ENCODE measurements around the gene IDI1. TPM values are rescaled to one million over a fixed set of nuclear protein-coding genes. Genes with fewer than 3 reads are reported as not detected.
"Not testable (repeated sequence)": the region's sequence is repeated elsewhere in the genome, so short reads cannot be mapped to it uniquely, and the experiment has no call there.

The IDI1 gene
- polyA plus RNA-seq, 12 donors, result 32.4 to 63.1 (median 47.3) TPM; not detected in 1

GRCh38 chr10:1038769-1039168 is 10.2 kb downstream of the IDI1 start:
- DNase-seq, result not testable (repeated sequence)

DNA sequence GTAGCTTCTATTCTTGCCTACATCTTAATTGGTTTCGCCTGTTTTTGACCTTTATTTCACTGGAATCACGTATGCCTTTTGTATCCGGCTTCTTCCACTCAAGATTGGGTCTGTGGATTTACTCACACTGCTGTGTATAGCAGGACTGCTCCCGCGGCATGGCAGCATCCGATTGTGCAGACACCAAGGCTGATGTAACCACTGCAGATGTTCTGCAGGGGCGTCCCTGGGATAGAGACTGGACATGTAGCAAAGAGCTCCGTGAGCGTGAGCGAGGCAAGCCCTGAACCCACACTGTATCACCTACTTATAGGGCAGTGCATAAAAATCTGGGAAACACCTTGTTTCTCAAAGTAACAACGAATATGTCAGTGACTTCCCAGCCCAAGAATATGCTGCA is 11.8 kb downstream of the IDI1 start:
- DNase-seq, result no peak

DNA sequence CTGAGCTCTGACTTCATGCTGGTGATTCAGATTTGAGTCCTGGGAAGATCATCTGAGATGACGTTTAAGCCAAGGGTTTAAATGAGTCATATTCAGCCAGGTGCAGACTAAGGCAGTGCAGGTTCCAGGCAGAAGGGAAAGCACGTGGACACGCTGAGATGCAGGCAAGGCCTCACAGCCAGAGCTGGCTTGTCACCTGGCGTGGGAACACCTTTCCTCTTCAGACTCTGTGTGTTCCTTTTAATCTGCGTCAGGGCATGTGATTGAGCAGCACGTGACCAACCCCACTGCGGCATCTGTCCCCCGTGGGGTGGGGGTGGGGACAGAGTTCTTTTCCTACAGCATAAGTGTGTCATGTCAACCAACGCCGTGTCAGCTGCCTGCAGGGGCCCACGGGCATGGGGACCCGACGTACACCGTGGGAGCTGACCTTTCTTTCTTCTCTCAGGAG is 12.6 kb downstream of the IDI1 start:
- no peak for DNase-seq

- DNase-seq, result no peak
Measured at GRCh38 chr10:1035201-1035600, 13.7 kb downstream of the IDI1 start.

DNA sequence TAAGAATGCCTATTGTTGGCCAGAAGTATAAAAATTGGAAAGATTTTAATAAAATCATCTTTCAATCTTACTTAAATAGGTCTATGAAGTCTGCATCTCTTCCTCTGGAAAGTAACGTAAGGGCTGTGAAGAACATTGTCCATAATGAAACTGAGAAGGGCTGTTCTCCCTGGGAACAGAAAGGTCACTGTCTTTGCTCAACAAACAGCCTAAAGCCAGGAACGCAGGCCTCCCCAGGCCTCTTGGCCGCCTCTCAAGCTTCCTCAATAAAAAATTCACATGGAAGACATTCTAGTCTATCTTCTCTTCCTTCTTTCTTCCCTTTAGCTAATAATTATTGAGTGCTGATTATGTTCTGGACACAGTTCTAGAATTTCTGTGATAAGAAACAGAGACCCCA is 14.2 kb downstream of the IDI1 start:
- DNase-seq, result no peak

- no peak for DNase-seq
Measured at GRCh38 chr10:1033601-1034000, 15.3 kb downstream of the IDI1 start.

GRCh38 chr10:1029838-1030237 is 19.1 kb downstream of the IDI1 start:
- no peak for DNase-seq

DNA sequence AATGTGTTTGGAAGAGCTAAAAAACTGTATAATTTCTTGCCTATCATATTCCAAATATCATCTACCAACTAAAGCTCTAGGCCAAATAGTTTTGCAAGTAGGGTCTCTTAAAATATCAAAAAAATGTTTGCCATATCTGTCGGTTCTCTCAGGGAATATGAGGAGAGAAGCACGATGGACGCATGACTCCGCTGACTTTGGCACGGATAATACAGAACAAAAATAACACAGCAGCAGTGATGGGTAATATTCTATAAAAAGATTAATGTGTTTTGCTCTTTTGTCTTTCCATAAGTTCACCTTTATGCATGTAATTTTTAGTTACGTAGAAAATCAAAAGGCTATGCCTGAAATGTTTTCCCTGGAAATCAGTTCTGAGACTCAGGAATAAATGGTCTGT is 22.3 kb downstream of the IDI1 start:
- no peak for DNase-seq

DNA sequence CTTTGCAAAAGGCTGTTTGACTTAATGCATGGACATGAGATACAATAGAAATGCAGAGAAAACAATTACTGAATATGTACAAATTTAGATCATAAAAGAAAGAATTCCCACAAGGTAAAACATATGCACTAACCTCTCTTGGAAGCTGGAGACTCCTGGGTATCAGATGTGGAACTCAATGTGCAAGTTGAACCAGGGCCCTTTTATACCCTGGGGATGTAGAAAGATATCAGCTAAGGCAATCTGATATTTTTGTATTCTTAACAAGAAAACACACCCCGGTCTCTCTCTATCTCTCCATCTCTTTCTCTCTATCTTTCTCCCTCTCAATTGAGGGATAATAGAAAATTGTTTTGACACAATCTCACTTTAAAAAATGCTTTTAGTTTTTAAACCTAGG is 23.2 kb downstream of the IDI1 start, which contains the start of gene IDI2:
IDI2 (minus strand) TSS at position 177 of the 400 bp plus-strand sequence. CDS start 1,136 bp downstream, outside the sequence.
- no peak for DNase-seq

DNA sequence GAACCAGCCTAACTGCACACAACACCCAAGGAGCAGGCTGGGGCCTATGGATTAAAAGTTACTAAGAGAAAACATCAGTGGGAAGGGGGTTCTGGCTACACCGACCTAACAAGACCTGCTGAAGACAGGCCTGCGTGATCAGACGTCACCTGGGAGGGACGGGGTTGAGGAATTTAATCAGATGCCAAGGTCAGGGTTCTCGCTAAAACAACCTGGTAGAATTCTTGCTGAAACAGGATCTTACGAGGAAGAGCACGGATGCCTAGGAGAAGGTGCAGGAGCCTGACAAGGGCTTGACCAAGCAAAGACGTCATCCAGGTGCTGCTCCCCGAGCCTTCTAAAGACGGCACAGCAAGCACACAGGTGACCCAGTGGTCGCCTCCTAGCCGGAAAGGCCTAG is 24.8 kb downstream of the IDI1 start:
- DNase-seq, result no peak

GRCh38 chr10:1022413-1022812 is 26.5 kb downstream of the IDI1 start:
- DNase-seq, result no peak

GRCh38 chr10:1020958-1021357 is 28.0 kb downstream of the IDI1 start:
- DNase-seq, result no peak

GRCh38 chr10:1020460-1020859 is 28.5 kb downstream of the IDI1 start:
- DNase-seq, result no peak

DNA sequence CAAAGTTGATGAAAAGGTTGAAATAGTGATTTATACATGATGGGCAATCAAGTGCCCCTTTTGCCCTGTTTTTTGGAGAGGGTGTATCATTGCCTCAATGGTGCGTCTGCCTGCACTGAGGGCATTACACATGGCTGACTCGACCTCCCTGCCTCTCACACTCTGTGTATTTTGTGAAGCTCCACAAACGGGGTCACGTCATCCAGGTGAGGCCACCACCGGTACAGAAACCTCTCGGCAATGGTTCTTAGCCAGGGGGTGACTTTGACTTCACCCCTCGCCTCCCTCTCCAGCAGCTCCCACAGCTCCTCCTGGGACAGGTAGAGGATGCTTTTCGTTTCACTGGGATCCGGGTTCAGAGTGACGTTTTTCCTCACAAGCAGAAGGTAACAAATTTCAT is 29.6 kb downstream of the IDI1 start:
- no peak for DNase-seq

- DNase-seq, result no peak
Measured at GRCh38 chr10:1015688-1016087, 33.2 kb downstream of the IDI1 start.

- DNase-seq, result no peak
Measured at GRCh38 chr10:1011696-1012095, 37.2 kb downstream of the IDI1 start.

- no peak for DNase-seq
Measured at GRCh38 chr10:1010703-1011102, 38.2 kb downstream of the IDI1 start.

- not testable (repeated sequence) for DNase-seq
Measured at GRCh38 chr10:1009947-1010346, 39.0 kb downstream of the IDI1 start.

DNA sequence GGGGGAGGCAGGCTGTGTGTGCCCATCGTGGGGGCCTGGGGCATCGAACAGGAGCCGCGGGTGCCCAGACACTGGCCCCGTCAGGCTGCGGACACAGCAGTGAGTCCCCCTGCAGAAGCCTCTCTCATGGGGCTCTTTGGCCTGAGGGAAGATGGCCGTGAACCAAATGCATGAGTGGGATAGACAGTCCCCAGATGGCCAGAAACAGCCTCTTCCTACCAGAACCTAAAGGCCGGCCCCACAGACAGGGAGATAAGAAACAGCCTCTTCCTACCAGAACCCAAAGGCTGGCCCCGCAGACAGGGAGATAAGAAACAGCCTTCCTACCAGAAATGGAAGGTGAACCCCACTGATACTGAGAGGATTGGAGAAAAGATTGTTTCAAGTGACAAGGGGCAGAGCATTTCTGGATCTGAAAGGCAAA is 39.8 kb downstream of the IDI1 start:
- no peak for DNase-seq

GRCh38 chr10:1007583-1007982 is 41.3 kb downstream of the IDI1 start:
- no peak for DNase-seq

DNA sequence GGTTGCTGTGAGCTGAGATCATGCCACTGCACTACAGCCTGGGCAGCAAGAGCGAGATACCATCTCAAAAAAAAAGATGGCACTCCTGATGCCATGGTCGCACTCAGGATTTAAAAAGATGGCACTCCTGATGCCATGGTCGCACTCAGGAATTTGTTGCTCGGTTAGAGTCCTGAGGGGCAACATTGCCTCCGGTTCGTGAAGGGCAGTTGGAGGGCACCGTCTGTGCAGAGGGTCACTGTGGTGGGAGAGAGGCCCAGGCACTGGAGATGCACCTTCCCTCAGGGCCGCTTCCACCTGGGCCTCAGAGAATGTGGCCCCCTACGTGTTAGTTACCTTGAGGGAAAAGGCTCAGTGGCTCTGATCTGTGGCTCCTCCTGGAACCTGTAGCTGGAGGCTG is 42.3 kb downstream of the IDI1 start:
- no peak for DNase-seq

DNA sequence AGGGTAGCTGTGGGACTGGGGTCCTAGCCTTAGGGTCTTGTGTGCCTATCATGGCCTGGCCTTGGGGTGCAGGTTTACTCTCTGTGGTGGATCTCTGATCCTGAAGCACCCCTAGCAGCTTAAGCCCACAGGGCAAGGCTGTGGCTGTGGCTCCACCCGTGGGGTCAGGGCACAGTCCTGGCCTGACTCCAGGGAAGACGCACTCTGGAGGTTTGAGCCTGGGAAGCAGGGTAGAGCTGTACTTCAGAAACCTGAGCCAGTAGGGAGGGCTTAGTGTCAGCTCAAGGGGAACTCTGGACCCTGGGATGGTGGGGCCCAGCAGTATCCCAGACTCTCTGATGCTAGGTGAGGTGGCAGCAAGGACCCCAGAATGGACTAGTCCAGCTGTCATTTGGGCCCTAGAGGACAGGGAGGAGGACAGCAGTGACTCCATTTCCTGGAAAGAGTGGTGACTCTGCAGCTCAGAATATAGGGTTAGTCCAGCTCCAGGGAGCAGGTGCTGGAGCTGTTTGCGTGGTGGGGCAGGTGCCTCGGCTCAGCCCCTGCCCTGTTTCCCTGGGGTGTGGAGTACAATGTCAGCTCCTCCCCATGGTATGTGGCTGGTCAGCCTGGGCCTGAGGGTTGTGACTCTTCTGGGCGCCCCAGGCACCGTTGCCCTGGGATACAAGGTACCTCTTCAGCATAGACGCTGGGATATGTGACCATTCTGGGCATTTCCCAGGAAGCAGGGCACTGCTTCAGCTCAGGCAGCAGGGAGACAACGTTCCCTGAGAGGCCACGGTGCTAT is 44.8 kb downstream of the IDI1 start:
- DNase-seq, result no peak

GRCh38 chr10:1002425-1003006 is 46.4 kb downstream of the IDI1 start:
- no peak for DNase-seq

All from muscle of arm (tissue), 12 donors.